ENCODE data around the gene PRODH2.

Gene PRODH2

GRCh38 chr19:35785339-35785627, 27.4 kb downstream of the PRODH2 start:
- Histone ChIP-seq H3K9me3 (ENCODE audit: control insufficient read depth in 1 of 2, low read length in 2 of 2) (no peaks in the 10 kb centered on the region), H3K27ac (ENCODE audit: low read length) (no peak overlapping the region)

GRCh38 chr19:35784503-35785338, 27.9 kb downstream of the PRODH2 start:
- peaks cover 7 to 28% of the 10 kb centered on the region in 2 donors for H3K36me3 ChIP-seq (ENCODE audit: control insufficient read depth in 1 of 2, insufficient read depth in 2 of 2, low read length in 2 of 2)
- H3K4me1 ChIP-seq (ENCODE audit: control insufficient read depth in 1 of 2, insufficient read depth in 2 of 2, low read length in 2 of 2), result no peaks in the 10 kb centered on the region
- no peak overlapping the region for H3K27ac ChIP-seq (ENCODE audit: low read length)
- no peak overlapping the region for H3K4me3 ChIP-seq (ENCODE audit: low read depth in 1 of 2, low read length in 2 of 2)
- no peaks in the 10 kb centered on the region for H3K9me3 ChIP-seq (ENCODE audit: control insufficient read depth in 1 of 2, low read length in 2 of 2)
- no peaks in the 10 kb centered on the region for H3K27me3 ChIP-seq (ENCODE audit: low read depth, low read length)

More at GRCh38 chr19:35785339-35785627, 27.4 kb downstream of the PRODH2 start:
- H3K4me3 ChIP-seq (ENCODE audit: low read depth in 1 of 2, low read length in 2 of 2), result no peak overlapping the region
- no peaks in the 10 kb centered on the region for H3K27me3 ChIP-seq (ENCODE audit: low read depth, low read length)
- no peaks in the 10 kb centered on the region for H3K4me1 ChIP-seq (ENCODE audit: control insufficient read depth in 1 of 2, insufficient read depth in 2 of 2, low read length in 2 of 2)
- H3K36me3 ChIP-seq (ENCODE audit: control insufficient read depth in 1 of 2, insufficient read depth in 2 of 2, low read length in 2 of 2), result peaks cover 7 to 28% of the 10 kb centered on the region in 2 donors

- Histone ChIP-seq H3K27ac (ENCODE audit: low read length) (no peak overlapping the region), H3K27me3 (ENCODE audit: low read depth, low read length) (no peaks in the 10 kb centered on the region), H3K4me3 (ENCODE audit: low read depth in 1 of 2, low read length in 2 of 2) (no peak overlapping the region), H3K9me3 (ENCODE audit: control insufficient read depth in 1 of 2, low read length in 2 of 2) (no peaks in the 10 kb centered on the region), H3K36me3 (ENCODE audit: control insufficient read depth in 1 of 2, insufficient read depth in 2 of 2, low read length in 2 of 2) (peaks cover 7 to 28% of the 10 kb centered on the region in 2 donors), H3K4me1 (ENCODE audit: control insufficient read depth in 1 of 2, insufficient read depth in 2 of 2, low read length in 2 of 2) (no peaks in the 10 kb centered on the region)
Observed at GRCh38 chr19:35783469-35784434, 28.9 kb downstream of the PRODH2 start.

GRCh38 chr19:35782589-35782988, 30.1 kb downstream of the PRODH2 start:
- H3K9me3 ChIP-seq (ENCODE audit: control insufficient read depth in 1 of 2, low read length in 2 of 2), result no peaks in the 10 kb centered on the region
- no peaks in the 10 kb centered on the region for H3K27me3 ChIP-seq (ENCODE audit: low read depth, low read length)
- H3K36me3 ChIP-seq (ENCODE audit: control insufficient read depth in 1 of 2, insufficient read depth in 2 of 2, low read length in 2 of 2), result peaks cover 7 to 28% of the 10 kb centered on the region in 2 donors
- no peak overlapping the region for H3K27ac ChIP-seq (ENCODE audit: low read length)
- no peaks in the 10 kb centered on the region for H3K4me1 ChIP-seq (ENCODE audit: control insufficient read depth in 1 of 2, insufficient read depth in 2 of 2, low read length in 2 of 2)
- no peak overlapping the region for H3K4me3 ChIP-seq (ENCODE audit: low read depth in 1 of 2, low read length in 2 of 2)

- H3K4me3 ChIP-seq (ENCODE audit: low read depth in 1 of 2, low read length in 2 of 2), result no peak overlapping the region
- no peaks in the 10 kb centered on the region for H3K27me3 ChIP-seq (ENCODE audit: low read depth, low read length)
- no peaks in the 10 kb centered on the region for H3K9me3 ChIP-seq (ENCODE audit: control insufficient read depth in 1 of 2, low read length in 2 of 2)
- peaks cover 0 to under 1% of the 10 kb centered on the region in 2 donors for H3K4me1 ChIP-seq (ENCODE audit: control insufficient read depth in 1 of 2, insufficient read depth in 2 of 2, low read length in 2 of 2)
- H3K36me3 ChIP-seq (ENCODE audit: control insufficient read depth in 1 of 2, insufficient read depth in 2 of 2, low read length in 2 of 2), result peaks cover 7 to 28% of the 10 kb centered on the region in 2 donors
- no peak overlapping the region for H3K27ac ChIP-seq (ENCODE audit: low read length)
Observed at GRCh38 chr19:35781650-35782049, 31.0 kb downstream of the PRODH2 start.

GRCh38 chr19:35780717-35781116, 31.9 kb downstream of the PRODH2 start:
- H3K9me3 ChIP-seq (ENCODE audit: control insufficient read depth in 1 of 2, low read length in 2 of 2), result no peaks in the 10 kb centered on the region
- peaks cover 0 to 7% of the 10 kb centered on the region in 2 donors for H3K4me1 ChIP-seq (ENCODE audit: control insufficient read depth in 1 of 2, insufficient read depth in 2 of 2, low read length in 2 of 2)

GRCh38 chr19:35780058-35780457, 32.6 kb downstream of the PRODH2 start:
- Histone ChIP-seq H3K27ac (ENCODE audit: low read length) (no peak overlapping the region), H3K4me1 (ENCODE audit: control insufficient read depth in 1 of 2, insufficient read depth in 2 of 2, low read length in 2 of 2) (peaks cover 0 to 8% of the 10 kb centered on the region in 2 donors), H3K36me3 (ENCODE audit: control insufficient read depth in 1 of 2, insufficient read depth in 2 of 2, low read length in 2 of 2) (peaks cover 7 to 24% of the 10 kb centered on the region in 2 donors), H3K27me3 (ENCODE audit: low read depth, low read length) (no peaks in the 10 kb centered on the region), H3K4me3 (ENCODE audit: low read depth in 1 of 2, low read length in 2 of 2) (no peak overlapping the region), H3K9me3 (ENCODE audit: control insufficient read depth in 1 of 2, low read length in 2 of 2) (no peaks in the 10 kb centered on the region)

More at GRCh38 chr19:35780717-35781116, 31.9 kb downstream of the PRODH2 start:
- Histone ChIP-seq H3K36me3 (ENCODE audit: control insufficient read depth in 1 of 2, insufficient read depth in 2 of 2, low read length in 2 of 2) (peaks cover 7 to 28% of the 10 kb centered on the region in 2 donors), H3K27me3 (ENCODE audit: low read depth, low read length) (no peaks in the 10 kb centered on the region), H3K4me3 (ENCODE audit: low read depth in 1 of 2, low read length in 2 of 2) (no peak overlapping the region), H3K27ac (ENCODE audit: low read length) (no peak overlapping the region)

- no peak overlapping the region for H3K4me3 ChIP-seq (ENCODE audit: low read depth in 1 of 2, low read length in 2 of 2)
- peaks cover 7 to 21% of the 10 kb centered on the region in 2 donors for H3K36me3 ChIP-seq (ENCODE audit: control insufficient read depth in 1 of 2, insufficient read depth in 2 of 2, low read length in 2 of 2)
- no peaks in the 10 kb centered on the region for H3K9me3 ChIP-seq (ENCODE audit: control insufficient read depth in 1 of 2, low read length in 2 of 2)
- no peak overlapping the region for H3K27ac ChIP-seq (ENCODE audit: low read length)
- no peaks in the 10 kb centered on the region for H3K27me3 ChIP-seq (ENCODE audit: low read depth, low read length)
- H3K4me1 ChIP-seq (ENCODE audit: control insufficient read depth in 1 of 2, insufficient read depth in 2 of 2, low read length in 2 of 2), result peaks cover 4 to 13% of the 10 kb centered on the region in 2 donors
Observed at GRCh38 chr19:35779033-35779432, 33.6 kb downstream of the PRODH2 start.

- no peak overlapping the region for H3K27ac ChIP-seq (ENCODE audit: low read length)
- no peaks in the 10 kb centered on the region for H3K9me3 ChIP-seq (ENCODE audit: control insufficient read depth in 1 of 2, low read length in 2 of 2)
- peaks cover 6 to 17% of the 10 kb centered on the region in 2 donors for H3K36me3 ChIP-seq (ENCODE audit: control insufficient read depth in 1 of 2, insufficient read depth in 2 of 2, low read length in 2 of 2)
- H3K4me3 ChIP-seq (ENCODE audit: low read depth in 1 of 2, low read length in 2 of 2), result no peak overlapping the region
- H3K27me3 ChIP-seq (ENCODE audit: low read depth, low read length), result no peaks in the 10 kb centered on the region
- H3K4me1 ChIP-seq (ENCODE audit: control insufficient read depth in 1 of 2, insufficient read depth in 2 of 2, low read length in 2 of 2), result peaks cover 4 to 13% of the 10 kb centered on the region in 2 donors
Observed at GRCh38 chr19:35777961-35778360, 34.7 kb downstream of the PRODH2 start.

- Histone ChIP-seq H3K27ac (ENCODE audit: low read length) (no peak overlapping the region), H3K27me3 (ENCODE audit: low read depth, low read length) (no peaks in the 10 kb centered on the region), H3K9me3 (ENCODE audit: control insufficient read depth in 1 of 2, low read length in 2 of 2) (no peaks in the 10 kb centered on the region), H3K36me3 (ENCODE audit: control insufficient read depth in 1 of 2, insufficient read depth in 2 of 2, low read length in 2 of 2) (peaks cover 0 to 10% of the 10 kb centered on the region in 2 donors), H3K4me1 (ENCODE audit: control insufficient read depth in 1 of 2, insufficient read depth in 2 of 2, low read length in 2 of 2) (peaks cover 4 to 13% of the 10 kb centered on the region in 2 donors), H3K4me3 (ENCODE audit: low read depth in 1 of 2, low read length in 2 of 2) (no peak overlapping the region)
Observed at GRCh38 chr19:35777086-35777841, 35.4 kb downstream of the PRODH2 start.

Measured in muscle layer of duodenum (tissue), 2 donors.